Activated CD8-positive, alpha-beta memory T cell treated with anti-CD3 and anti-CD28 coated beads for 24 hours (primary cell): ENCODE measurements around the gene NNAT.
"Not testable (repeated sequence)": the region's sequence is repeated elsewhere in the genome, so short reads cannot be mapped to it uniquely, and the experiment has no call there.

Source experiments
- DNase-seq: peaks from one replicate; pipeline ENCODE4 v3.0.0-alpha.2; 2020

The NNAT gene

DNA sequence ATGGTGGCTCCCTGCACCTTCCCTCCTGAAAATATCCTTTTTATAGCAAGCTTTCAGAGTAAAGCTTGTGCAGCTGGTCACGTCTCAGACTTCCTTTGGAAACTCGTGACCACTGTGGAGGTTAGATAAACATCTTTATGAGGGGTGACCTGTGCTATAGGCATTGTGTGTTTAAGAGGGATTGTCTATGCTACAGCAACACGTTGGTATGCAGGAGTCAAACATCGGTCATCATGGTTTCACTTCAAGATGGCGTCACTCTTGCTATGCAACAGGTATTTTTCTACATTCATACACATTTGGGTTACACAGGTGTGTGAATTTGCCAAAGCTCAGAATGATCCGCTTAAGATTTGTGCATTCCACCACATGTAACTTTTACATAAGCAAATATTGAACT is 21.2 kb downstream of the NNAT start:
- DNase-seq: no peak

DNA sequence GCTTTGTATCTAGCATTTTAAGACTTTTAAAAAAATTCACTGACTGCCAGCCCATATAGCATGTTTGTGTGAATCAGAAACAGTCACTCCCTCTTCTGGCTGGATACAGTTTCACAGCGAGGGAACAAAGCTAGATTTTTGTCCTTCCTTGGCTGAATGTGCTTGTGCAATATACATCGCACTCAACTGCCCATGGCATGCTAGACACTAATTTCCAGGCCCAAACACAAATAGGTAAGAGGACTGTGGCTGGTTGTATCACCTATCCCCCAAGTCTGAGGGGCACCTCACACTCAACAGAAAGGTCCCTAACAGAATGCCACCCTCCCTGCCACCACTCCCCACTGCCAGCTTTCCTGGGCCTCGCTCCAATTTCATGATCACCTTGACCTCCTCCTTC is 22.8 kb downstream of the NNAT start:
- peak; percentile 11 for DNase-seq

DNA sequence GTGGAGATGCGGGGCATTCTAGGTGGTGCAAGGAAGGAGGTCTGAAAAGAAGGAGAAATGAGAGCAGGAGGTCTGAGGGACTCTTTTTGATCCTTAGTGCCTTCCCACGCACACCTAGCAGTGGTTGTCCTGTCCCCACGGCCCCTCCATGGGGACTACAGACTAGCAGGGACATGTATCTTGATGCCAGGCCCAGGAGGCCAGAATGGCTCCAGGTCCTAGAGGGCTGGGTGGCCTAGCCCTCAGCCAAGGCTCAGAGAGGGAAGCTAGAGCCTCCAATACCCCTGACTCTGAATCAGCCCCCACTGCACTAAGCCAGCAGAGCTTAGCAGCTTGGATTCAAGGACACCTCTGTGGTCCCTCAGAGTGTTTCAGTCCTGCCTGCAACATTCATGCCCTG is 23.3 kb downstream of the NNAT start:
- DNase-seq: no peak

DNA sequence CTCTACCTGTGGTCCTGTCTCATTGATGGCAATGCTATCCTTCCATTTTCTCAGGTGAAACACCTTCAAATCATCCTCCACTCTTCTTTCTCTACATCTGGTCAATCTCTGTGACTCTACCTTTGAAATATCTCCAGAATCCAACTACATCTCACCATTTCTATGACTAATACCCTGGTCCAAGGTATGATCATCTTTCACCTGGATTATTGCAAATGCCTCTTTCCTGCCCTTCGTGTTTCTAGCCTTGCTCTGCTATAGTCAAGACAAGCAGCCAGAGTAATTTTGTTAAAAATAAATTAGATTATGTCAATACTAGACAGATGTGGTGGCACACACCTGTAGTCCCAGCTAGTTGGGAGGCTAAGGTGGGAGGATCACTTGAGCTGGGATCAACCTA is 24.5 kb downstream of the NNAT start:
- no peak for DNase-seq

DNA sequence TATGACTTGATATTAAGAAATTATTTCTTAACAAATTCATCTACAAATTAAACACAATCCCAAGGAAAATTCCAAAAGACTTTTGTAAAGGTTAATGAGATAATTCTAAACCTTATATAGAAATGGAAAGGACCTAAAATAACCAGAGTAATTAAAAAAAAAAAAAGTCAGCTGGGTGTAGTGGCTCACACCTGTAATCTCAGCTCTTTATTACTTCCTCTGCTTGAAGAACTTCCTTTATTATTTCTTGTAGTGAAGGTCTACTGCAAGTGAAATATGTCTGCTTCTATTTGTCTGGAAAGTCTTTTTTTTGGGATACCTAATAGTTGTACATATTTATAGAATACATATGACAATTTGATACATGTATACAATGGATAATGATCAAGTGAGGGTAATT is 26.9 kb downstream of the NNAT start:
- DNase-seq: no peak

DNA sequence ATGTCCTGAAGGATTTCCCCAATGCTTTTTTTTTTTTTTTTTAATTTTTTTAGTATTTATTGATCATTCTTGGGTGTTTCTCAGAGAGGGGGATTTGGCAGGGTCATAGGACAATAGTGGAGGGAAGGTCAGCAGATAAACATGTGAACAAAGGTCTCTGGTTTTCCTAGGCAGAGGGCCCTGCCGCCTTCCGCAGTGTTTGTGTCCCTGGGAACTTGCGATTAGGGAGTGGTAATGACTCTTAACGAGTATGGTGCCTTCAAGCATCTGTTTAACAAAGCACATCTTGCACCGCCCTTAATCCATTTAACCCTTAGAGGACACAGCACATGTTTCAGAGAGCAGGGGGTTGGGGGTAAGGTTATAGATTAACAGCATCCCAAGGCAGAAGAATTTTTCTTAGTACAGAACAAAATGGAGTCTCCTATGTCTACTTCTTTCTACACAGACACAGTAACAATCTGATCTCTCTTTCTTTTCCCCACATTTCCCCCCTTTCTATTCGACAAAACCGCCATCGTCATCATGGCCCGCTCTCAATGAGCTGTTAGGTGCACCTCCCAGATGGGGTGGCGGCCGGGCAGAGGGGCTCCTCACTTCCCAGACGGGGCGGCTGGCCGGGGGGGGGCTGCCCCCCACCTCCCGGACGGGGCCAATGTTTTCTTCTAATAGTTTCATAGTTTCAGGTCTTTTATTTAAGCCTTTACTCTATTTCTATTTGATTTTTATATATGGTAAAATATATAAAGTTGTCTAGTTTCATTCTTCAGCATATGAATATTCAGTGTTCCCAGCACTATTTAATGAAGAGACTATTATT is 29.3 kb downstream of the NNAT start:
- DNase-seq: not testable (repeated sequence)

DNA sequence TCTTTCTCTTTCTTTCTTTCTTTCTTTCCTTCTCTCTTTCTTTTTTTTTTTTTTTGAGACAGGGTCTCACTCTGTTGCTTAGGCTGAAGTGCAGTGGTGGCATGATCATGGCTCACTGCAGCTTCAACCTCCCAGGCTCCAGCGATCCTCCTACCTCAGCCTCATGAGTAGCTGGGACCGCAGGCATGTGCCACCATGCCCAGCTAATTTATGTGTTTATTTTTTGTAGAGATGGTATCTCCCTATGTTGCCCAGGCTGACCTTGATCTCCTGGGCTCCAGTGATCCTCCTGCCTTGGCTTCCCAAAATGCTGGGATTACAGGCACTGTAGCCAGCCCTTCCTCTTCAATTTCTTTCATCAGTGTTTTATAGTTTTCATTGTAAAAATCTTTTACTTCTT is 30.6 kb downstream of the NNAT start:
- peak; percentile 9 for DNase-seq

DNA sequence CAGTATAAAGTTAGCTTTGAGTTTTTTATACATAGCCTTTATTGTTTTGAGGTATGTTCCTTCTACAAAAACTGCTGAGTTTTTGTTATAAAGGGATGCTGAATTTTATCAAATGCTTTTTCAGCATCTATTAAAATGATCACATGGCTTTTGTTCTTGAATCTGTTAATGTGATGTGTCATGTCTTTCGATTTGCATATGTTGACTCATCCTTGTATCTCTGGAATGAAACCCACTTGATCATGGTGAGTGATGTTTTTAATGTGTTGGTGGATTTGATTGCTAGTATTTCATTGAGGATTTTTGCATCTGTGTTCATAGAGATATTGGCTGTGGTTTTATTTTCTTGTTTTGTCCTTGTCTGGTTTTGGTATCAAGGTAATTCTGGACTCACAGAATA is 31.4 kb downstream of the NNAT start:
- DNase-seq: no peak

DNA sequence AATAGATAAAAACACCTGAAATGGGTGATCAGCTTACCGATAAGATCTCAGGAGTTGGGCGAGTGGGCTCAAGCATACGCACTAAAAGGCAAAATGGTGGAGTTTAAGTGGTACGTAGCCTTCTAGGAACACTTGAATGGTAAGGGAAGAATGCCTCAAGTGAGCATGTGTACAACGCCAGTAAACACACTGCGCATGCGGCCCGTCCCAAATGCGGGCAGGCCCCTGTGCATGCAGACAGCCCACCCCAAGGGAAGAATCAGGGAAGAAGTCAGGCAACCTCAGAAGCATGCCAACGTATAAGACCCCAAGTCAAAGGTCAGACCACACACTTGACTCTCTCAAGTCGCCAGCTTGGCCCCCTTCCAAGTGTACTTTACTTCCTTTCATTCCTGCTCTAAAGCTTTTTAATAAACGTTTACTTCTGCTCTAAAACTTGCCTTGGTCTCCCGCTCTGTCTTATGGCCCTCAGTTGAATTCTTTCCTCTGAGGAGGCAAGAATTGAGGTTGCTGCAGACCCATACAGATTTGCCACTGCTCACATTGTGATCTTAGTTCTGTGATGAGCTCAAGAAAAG is 33.8 kb downstream of the NNAT start:
- not testable (repeated sequence) for DNase-seq

DNA sequence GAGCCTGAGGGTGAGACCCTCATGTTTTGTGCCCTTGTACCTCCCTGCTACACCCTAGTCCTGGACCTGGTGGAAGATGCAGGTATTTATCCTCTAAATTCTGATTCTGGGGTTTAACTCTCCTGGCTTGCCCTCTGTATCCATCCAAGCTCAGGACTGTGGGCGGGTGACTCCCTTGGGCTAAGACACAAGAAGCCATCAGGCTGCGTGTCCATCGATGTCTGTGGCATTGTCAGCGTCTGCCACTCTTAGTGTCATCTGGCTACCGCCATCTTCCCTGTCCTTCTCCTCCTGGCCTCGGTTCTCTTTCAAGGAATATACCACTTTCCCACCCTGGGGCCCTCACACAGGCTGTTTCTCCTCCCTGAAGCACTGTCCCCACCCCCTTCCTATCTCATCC is 35.5 kb downstream of the NNAT start:
- DNase-seq: no peak

DNA sequence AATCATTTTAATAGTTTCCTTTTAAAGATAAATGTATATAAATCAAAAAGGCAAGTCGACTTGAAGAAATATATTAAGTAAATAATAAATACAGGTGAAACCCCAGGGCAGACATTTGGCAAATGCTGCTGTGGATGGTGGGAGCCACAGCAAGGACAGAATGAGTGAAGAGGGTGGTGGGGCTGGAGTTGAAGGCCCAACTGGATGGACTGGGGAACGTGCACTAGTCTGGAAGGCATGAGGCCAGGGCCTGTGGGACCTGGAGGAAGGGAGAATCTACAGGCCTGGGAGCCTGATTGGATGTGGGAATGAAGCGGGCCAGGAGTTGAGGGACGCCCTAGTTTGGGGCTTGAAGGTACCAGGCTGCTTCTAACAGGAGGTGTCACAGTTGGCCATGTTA is 37.3 kb downstream of the NNAT start:
- no peak for DNase-seq

DNA sequence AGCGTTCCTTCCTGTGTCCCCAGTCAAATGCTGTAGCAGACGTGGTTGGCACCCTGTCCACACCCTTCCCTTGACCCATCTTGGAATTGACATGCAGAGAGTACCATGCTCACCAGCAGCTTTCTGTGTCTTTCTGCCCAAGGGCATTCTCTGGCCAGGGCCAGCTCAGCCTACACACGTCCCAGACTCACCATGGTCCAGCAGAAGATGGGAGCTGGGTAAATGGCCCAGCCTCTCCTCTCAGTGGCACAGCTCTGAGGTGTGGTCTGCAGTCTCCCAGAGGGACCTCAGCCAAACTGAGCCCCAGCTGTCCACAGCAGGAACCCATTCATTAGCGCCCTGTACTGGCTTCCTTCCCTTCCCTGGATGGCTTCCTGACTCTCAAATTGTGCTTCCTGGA is 37.7 kb downstream of the NNAT start:
- DNase-seq: no peak

DNA sequence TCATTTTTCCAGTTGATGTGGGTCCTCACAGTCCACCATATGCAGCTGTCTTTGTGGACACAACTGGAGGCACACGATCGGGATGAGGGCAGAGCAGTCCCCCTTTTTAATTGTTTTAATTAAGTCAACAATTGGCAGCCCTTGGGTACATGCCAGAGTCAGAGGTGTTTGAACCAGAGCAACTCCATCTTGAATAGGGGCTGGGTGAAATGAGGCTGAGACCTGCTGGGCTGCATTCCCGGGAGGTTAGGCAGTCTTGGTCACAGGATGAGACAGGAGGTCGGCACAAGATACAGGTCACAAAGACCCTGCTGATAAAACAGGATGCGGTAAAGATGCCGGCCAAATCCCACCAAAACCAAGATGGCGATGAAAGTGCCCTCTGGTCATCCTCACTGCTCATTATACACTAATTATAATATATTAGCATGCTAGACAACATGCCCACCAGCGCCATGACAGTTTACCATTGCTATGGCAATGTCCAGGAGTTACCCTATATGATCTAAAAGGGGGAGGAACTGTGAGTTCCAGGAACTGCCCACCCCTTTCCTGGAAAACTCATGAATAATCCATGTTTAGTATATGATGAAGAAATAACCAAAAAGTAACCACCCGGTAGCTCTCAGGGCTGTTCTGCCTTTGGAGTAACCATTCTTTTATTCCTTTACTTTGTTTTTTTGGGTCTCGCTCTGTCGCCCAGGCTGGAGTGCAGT is 38.4 kb downstream of the NNAT start:
- DNase-seq: no peak

DNA sequence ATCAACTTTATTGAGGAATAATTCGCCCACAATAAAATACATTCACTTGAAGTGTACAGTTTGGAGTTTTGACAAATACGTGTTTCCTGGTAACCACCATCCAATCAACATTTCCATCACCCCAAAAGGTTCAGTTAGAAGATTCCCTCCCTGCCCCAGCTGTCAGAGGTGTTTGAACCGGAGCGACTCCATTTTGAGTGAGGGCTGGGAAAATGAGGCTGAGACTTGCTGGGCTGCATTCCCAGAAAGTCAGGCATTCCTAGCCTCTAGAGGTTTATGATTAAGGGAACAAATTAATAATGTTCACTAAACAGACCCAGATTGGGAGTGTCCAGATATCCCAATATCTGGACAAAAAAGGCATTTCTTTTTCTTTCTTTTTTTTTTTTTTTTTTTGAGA is 39.6 kb downstream of the NNAT start:
- no peak for DNase-seq

DNA sequence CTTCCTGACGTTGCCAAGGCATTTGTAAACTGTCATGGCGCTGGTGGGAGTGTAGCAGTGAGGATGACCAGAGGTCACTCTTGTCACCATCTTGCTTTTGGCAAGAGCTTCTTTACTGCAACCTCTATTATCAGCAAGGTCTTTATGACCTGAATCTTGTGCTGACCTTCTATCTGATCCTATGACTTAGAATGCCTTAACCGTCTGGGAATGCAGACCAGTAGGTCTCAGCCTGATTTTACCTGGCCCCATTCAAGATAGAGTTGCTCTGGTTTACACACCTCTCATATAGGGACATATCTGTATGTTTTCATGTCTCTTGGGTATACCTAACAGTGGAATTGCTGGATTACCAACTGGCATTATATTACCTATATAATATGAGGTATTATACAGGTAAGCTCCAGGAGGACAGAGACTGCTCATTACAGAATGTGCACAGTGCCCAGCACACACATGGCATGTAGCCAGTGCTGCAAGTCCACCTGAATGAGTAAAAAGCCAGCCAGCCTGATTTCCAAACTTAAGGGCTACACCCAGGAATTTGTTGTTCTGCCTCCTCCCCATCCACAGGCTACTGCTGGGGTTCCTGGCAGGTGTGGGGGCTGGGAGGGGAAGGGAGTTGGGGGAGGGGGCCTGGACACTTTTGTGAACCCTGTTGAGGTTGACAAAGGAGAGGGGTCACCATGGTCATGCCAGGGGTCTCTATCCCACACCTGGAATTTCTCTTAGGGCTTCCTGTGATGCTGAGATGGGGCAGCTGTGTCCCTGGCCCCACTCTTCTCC is 41.8 kb downstream of the NNAT start:
- DNase-seq: peak; percentile 19

DNA sequence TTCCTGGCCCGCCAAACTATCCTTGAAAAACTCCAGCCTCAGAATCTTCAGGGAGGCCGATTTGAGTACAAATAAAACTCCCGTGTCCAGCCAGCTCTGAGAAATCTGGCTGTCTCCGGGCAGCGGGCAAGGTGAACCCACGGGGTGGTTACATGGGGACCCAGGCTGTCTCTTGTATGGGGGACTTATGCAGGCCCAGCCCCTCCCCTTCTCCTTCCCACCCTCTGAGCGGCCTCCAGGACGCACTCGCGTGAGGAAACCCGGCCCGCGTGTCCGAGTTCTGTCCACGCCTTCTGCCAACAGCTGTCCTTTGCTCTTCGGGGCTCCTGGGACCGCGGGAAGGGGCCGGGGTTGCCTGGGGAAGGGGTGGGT is 43.0 kb downstream of the NNAT start:
- DNase-seq: no peak

DNA sequence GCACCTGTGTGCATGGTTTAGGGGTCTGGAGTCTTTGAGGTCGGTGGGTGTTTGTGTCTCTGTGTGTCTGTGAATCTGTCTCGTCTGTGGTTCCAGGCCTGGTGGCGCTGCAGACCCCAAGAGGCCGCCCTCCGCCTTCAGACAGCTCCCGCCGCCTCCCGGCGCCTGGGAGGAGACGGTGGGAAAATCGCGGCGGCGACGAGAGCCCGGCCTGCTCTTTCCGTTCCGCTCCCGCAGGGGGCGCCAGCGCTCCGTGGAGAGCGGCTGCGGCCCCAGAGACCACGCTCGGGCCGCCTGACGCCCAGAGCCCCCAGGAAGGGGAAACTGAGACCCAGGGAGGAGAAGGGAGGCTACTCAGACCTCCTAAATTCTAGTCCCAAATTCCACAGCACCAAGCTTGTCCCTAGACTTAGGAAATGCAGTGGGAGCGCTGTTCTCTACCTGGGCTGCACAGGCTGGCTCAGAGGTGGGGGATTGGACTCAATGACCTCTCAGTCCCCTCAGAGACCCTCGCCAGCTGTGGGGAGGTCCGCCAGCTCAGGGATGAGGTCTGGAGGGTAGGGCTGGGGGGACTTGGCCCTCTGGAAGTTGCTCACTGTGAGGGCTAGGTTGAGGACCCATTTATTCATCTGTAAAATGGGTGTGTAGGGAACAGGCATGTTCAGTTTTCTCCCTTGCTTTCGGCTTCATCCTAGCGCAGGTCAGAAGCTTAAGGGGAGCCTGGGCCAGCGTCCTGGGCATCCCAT is 43.5 kb downstream of the NNAT start:
- DNase-seq: peak; percentile 79

DNA sequence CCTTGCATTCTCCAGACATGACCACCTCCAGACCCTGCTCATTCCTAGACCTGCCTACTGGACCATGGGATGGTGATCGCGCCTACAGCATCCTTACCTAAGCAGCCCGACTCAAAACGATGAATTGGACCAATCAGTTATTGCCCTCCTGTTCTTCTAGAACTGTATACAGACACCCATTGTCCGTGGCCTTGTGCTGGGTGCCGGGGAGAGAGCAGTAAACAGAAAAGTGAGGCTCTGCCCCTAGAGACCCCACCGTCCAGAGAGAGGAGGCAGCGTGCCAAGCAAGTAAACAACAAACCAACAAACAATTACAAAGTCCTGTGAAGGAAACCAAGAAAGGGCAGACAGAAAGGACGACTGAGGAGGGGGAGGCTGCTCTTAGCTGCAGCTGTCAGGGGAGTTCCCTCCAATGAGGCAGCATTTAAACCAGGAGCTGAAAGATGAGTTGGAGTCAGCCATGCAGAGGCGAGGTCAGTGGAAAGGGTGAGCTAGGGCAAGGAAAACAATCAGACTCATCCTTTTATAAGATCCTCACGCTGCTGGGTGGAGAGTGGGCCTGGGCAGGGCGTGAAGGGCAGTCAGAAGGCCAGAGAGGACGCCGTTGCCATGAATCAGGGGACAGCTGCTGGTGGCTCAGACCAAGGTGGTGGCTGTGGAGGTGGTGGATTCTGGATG is 44.2 kb downstream of the NNAT start:
- DNase-seq: peak; percentile 43

DNA sequence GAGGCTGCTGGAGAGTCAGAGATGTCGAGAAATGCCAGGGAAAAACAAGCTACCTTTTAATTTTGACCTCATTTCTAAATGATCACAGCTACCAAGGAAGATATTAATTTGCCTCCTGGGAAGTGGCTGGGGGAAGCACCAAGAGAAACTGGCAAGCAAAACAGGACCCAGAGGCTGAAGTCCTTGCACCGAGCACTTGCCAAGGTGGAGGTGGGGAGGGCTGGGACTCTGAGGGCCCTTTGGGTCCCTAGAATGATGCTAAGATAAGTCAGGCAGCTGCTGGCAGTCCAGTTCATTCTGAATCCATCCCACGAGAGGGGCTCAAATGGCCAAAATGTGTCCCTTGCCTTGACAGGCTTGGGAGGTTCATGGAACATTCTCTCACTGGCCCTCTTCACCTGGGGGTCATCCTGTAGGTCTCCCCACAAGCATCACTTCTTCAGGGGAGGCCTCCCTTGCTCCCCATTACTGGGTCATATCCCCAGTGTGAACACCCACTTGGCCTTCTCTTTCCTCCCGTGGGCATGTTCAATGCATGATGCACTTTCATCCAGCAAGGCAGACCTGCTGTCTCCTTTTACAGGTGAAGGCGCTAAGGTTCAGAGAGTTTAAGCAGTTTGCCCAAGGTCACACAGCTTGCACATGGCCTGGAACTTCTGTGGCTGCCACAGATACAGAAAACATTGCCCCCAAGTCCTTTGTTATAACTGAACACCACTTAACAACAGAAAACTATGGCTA is 45.7 kb downstream of the NNAT start:
- peak; percentile 32 for DNase-seq

DNA sequence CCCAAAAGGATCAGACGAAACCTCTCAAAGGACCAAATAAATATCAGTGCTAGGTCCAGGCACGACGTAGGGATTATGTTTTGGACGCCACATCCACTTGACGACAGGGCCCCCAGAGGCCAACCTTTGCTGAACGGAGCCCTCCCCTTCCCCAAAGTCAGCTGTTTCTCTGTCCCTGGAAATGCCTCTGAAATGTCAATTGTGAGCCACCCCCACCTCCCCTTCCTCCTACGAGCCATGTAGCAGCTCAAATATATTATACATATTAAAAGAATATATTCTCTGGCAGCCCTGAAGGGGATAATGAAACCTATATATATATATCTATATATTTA is 46.2 kb downstream of the NNAT start:
- peak; percentile 13 for DNase-seq
